A549 (cell line): Measurements from ENCODE around the gene INSYN2B. TPM values are rescaled to one million over a fixed set of nuclear protein-coding genes. Genes with fewer than 3 reads are reported as not detected.

ENCODE experiments used
- ATAC-seq, 2 experiments: fragments of 200-7000 bp in 1 of 2; fragments of >200 bp in 1 of 2; cut with Nextera tagmentation in 1 of 2; cut with Tn5 transposase in 1 of 2; 3 replicates each; pipeline versions ENCODE4 v1.8.0 to v1.9.1; 2018 to 2020; ENCODE audit warnings: mild to moderate bottlenecking in 1 of 2, moderate library complexity in 1 of 2
- CTCF ChIA-PET: fragments of 300-600 bp; sonication (Branson Sonifier 250); formaldehyde crosslinking; extraction: SDS; loops from one replicate; lab custom pipeline; 2021; ENCODE audit warnings: antibody characterized with exemption, inconsistent platforms; lab: Yijun Ruan, JAX
- POLR2A ChIA-PET: fragments of 350-600 bp; formaldehyde crosslinking; extraction: SDS; loops from one replicate; lab custom pipeline; 2021; ENCODE audit warnings: antibody characterized with exemption, inconsistent platforms; lab: Yijun Ruan, JAX
- DNase-seq, 2 experiments: peaks; one replicate each; pipeline versions ENCODE4 v3.0.0 to v3.0.0-alpha.2; 2011 to 2016; ENCODE audit warnings: low read depth in 1 of 2, low spot score in 1 of 2
- FAIRE-seq: peaks from 2 replicates; lab custom pipeline; 2011; peaks lifted over from hg19 to GRCh38; lab: Jason Lieb, UNC
- H3K27ac ChIP-seq, 2 experiments: fragments of >200 bp; sonication (Bioruptor Twin); formaldehyde crosslinking; 3 replicates each; pipeline ENCODE4 v1.5.1; 2016 to 2017
- H3K4me1 ChIP-seq: fragments of >200 bp; sonication (Bioruptor Twin); formaldehyde crosslinking; 3 replicates; pipeline ENCODE4 v1.6.1; 2016
- H3K4me2 ChIP-seq: fragments of >200 bp; sonication (Bioruptor Twin); formaldehyde crosslinking; 3 replicates; pipeline ENCODE4 v1.6.1; 2016
- H3K4me3 ChIP-seq: fragments of >200 bp; sonication (Bioruptor Twin); formaldehyde crosslinking; 3 replicates; pipeline ENCODE4 v1.5.1; 2016
- H3K9me3 ChIP-seq: fragments of >200 bp; sonication (Bioruptor Twin); formaldehyde crosslinking; 3 replicates; pipeline ENCODE4 v1.6.1; 2016
- BCL3 ChIP-seq: fragments of >200 bp; sonication (Bioruptor Twin); formaldehyde crosslinking; IDR thresholded peaks from 3 replicates; pipeline ENCODE4 v1.6.1; 2016
- BHLHE40 ChIP-seq: IDR thresholded peaks from 2 replicates; pipeline ENCODE4 v1.6.1; 2012; ENCODE audit warnings: low read depth, low read length, inconsistent platforms
- CBX2 ChIP-seq: fragments of 200-600 bp; sonication (generic); IDR thresholded peaks from 2 replicates; pipeline ENCODE4 v1.6.1; 2016; ENCODE audit warnings: low read depth, mild to moderate bottlenecking, borderline replicate concordance
- CBX8 ChIP-seq: fragments of 200-600 bp; sonication (generic); IDR thresholded peaks from 2 replicates; pipeline ENCODE4 v1.6.1; 2016
- CHD2 ChIP-seq: fragments of 150-350 bp; IDR thresholded peaks from 2 replicates; pipeline ENCODE4 v1.6.1; 2014; ENCODE audit warnings: low read length; ENCODE audit not compliant: partially characterized antibody
- EHF ChIP-seq: fragments of 250-450 bp; sonication (Bioruptor Pico); IDR thresholded peaks from 2 replicates; pipeline ENCODE4 v1.5.0; 2020; ENCODE audit warnings: mild to moderate bottlenecking
- ELK1 ChIP-seq: fragments of 150-350 bp; IDR thresholded peaks from 2 replicates; pipeline ENCODE4 v1.6.1; 2014; ENCODE audit warnings: low read depth, mild to moderate bottlenecking, low read length
- EP300 ChIP-seq, 2 experiments: fragments of >200 bp; sonication (Bioruptor Twin); formaldehyde crosslinking; IDR thresholded peaks; 2 replicates in 1 of 2; 3 replicates in 1 of 2; pipeline ENCODE4 v1.6.1; 2016 to 2017
- ESRRA ChIP-seq: fragments of 150-350 bp; IDR thresholded peaks from 2 replicates; pipeline ENCODE4 v1.6.1; 2014; ENCODE audit warnings: mild to moderate bottlenecking, low read length, borderline replicate concordance
- FOSL2 ChIP-seq, 2 experiments: fragments of 450-650 bp in 1 of 2; fragments of >200 bp in 1 of 2; sonication (Bioruptor Twin) in 1 of 2; formaldehyde crosslinking; IDR thresholded peaks; 2 replicates each; pipeline versions ENCODE4 v1.5.0 to v1.6.1; 2016 to 2020; ENCODE audit warnings: mild to moderate bottlenecking in 1 of 2, moderate library complexity in 1 of 2
- GATA3 ChIP-seq: IDR thresholded peaks from 2 replicates; pipeline ENCODE4 v1.6.1; 2012; ENCODE audit warnings: borderline replicate concordance
- HES2 ChIP-seq: fragments of >200 bp; sonication (Bioruptor Twin); formaldehyde crosslinking; IDR thresholded peaks from 2 replicates; pipeline ENCODE4 v1.6.1; 2016
- HEYL ChIP-seq: fragments of 250-450 bp; sonication (Bioruptor Pico); IDR thresholded peaks from 2 replicates; pipeline ENCODE4 v1.8.0; 2021; ENCODE audit warnings: mild to moderate bottlenecking, moderate library complexity
- HOXA7 ChIP-seq: fragments of 250-450 bp; sonication (Bioruptor Pico); IDR thresholded peaks from 2 replicates; pipeline ENCODE4 v1.5.0; 2020; ENCODE audit warnings: mild to moderate bottlenecking, moderate library complexity
- HOXB13 ChIP-seq: fragments of 250-450 bp; sonication (Bioruptor Pico); IDR thresholded peaks from 2 replicates; pipeline ENCODE4 v1.5.0; 2020; ENCODE audit warnings: low read depth, mild to moderate bottlenecking, moderate library complexity
- JUN ChIP-seq, 2 experiments: fragments of >200 bp; sonication (Bioruptor Twin); formaldehyde crosslinking; IDR thresholded peaks; 2 replicates in 1 of 2; 3 replicates in 1 of 2; pipeline ENCODE4 v1.6.1; 2016 to 2017
- KDM1A ChIP-seq: fragments of 200-600 bp; sonication (generic); IDR thresholded peaks from 2 replicates; pipeline ENCODE4 v1.6.1; 2016; ENCODE audit warnings: low read depth, mild to moderate bottlenecking
- NR3C1 ChIP-seq: fragments of >200 bp; sonication (Bioruptor Twin); formaldehyde crosslinking; IDR thresholded peaks from 3 replicates; pipeline ENCODE4 v1.6.1; 2017
- PHF8 ChIP-seq: fragments of 200-600 bp; sonication (generic); IDR thresholded peaks from 2 replicates; pipeline ENCODE4 v1.6.1; 2016; ENCODE audit warnings: low read depth, mild to moderate bottlenecking, antibody characterized with exemption, moderate library complexity, borderline replicate concordance
- POLR2A ChIP-seq: IDR thresholded peaks from 2 replicates; pipeline ENCODE4 v1.6.1; 2012; ENCODE audit warnings: mild to moderate bottlenecking, low read length
- POLR2AphosphoS2 ChIP-seq: conservative IDR thresholded peaks from 2 replicates; pipeline ENCODE4 v1.6.1; 2012; ENCODE audit warnings: low read length, improper control_type of control experiment, inconsistent platforms
- RAD21 ChIP-seq, 2 experiments: fragments of >200 bp in 1 of 2; sonication (Bioruptor Twin) in 1 of 2; formaldehyde crosslinking in 1 of 2; IDR thresholded peaks in 1 of 2; conservative IDR thresholded peaks in 1 of 2; 2 replicates in 1 of 2; 3 replicates in 1 of 2; pipeline ENCODE4 v1.6.1; 2012 to 2018; ENCODE audit warnings: inconsistent platforms in 1 of 2
- RARB ChIP-seq: fragments of 250-450 bp; sonication (Bioruptor Pico); IDR thresholded peaks from 2 replicates; pipeline ENCODE4 v1.8.0; 2021; ENCODE audit warnings: mild to moderate bottlenecking, moderate library complexity
- SREBF2 ChIP-seq: fragments of 450-650 bp; IDR thresholded peaks from 2 replicates; pipeline ENCODE4 v1.6.1; 2014; ENCODE audit warnings: mild to moderate bottlenecking, moderate library complexity
- TFCP2L1 ChIP-seq: fragments of 250-450 bp; sonication (Bioruptor Pico); IDR thresholded peaks from 2 replicates; pipeline ENCODE4 v1.5.0; 2021; ENCODE audit warnings: mild to moderate bottlenecking
- TP53 ChIP-seq: fragments of 250-450 bp; sonication (Bioruptor Pico); IDR thresholded peaks from 2 replicates; pipeline ENCODE4 v1.5.0; 2021; ENCODE audit warnings: mild to moderate bottlenecking, moderate library complexity
- ZC3H11A ChIP-seq: fragments of 450-650 bp; IDR thresholded peaks from 2 replicates; pipeline ENCODE4 v1.6.1; 2014; ENCODE audit warnings: antibody characterized with exemption, mild to moderate bottlenecking
- ZFP36 ChIP-seq: fragments of 450-650 bp; IDR thresholded peaks from 2 replicates; pipeline ENCODE4 v1.6.1; 2014; ENCODE audit warnings: borderline replicate concordance; ENCODE audit not compliant: partially characterized antibody
- WGBS: methylation state at CpG from one replicate; pipeline ENCODE4 v1.1.6; 2017; ENCODE audit errors: missing lambda C conversion rate; 5-methylcytosine and 5-hydroxymethylcytosine counted together
- polyA plus RNA-seq, 4 experiments: library from polyadenylated mRNA; depleted of rRNA in 3 of 4; stranded (reverse); fragments of >200 nt; fragmentation: RNase III in 1 of 4; extraction: RNeasy Plus Mini Kit Qiagen cat#74134 plus additional on column Dnase treatment in 1 of 4; gene quantifications; 2 replicates in 3 of 4; 3 replicates in 1 of 4; pipeline ENCODE4 v1.2.3, GENCODE V29; 2011 to 2017
- TF ChIP-seq, protein P1 (sequence below): IDR thresholded peaks from 2 replicates; pipeline ENCODE4 v1.6.1; 2012
- TF ChIP-seq, protein P2 (sequence below): fragments of 250-450 bp; sonication (Bioruptor Pico); IDR thresholded peaks from 2 replicates; pipeline ENCODE4 v1.5.0; 2020; ENCODE audit warnings: low read depth, mild to moderate bottlenecking, moderate library complexity
- TF ChIP-seq, protein P3 (sequence below): IDR thresholded peaks from 2 replicates; pipeline ENCODE4 v1.6.1; 2012; ENCODE audit warnings: low read depth, borderline replicate concordance

The INSYN2B gene
- polyA plus RNA-seq, 2 of the 4 experiments (the other 2 are of a cell fraction), result 0.26 to 0.46 TPM

DNA sequence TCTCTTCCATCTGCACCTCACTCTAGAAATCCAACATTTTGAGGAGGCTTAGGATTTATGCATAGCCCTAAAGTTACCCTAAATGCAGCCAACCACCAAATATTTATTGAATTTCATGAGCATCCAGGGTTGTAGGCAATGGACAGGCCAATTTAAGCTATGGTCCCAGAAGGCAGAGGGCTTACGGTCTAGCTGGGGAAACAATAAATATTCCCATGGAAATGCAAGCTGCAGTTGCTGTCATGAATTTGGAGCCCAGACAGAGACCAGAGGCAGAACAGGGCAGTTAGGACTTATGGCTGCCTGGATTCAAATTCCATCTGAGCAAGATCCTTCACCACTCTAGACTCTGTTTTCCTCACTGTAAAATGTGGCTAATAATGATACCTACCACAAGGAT lies 9.1 kb upstream of the INSYN2B start:
- Histone ChIP-seq H3K4me3 (no peak overlapping the region), H3K4me2 (peak overlapping the region; percentile 49), H3K4me1 (peaks cover 16% of the 10 kb centered on the region), H3K9me3 (no peaks in the 10 kb centered on the region), H3K27ac (peak overlapping the region; percentile 23 to 34; a peak in 4 of 6 replicates)
- DNase-seq (no peak), ATAC-seq (peak; percentile 25 to 45; a peak in 2 of 6 replicates), FAIRE-seq (no peak)
- no peak for TF ChIP-seq CBX8
- no peak for TF ChIP-seq HOXB13 (CRISPR knock-in tag)
- TF ChIP-seq POLR2A, result no peak
- TF ChIP-seq EHF (CRISPR knock-in tag), result no peak
- TF ChIP-seq ZFP36, result no peak
- TF ChIP-seq RAD21 (conservative IDR thresholded peaks at IDR 0.05 in 1 of 2, IDR thresholded peaks at IDR 0.05 in 1 of 2), result no peak
- TF ChIP-seq PHF8, result no peak
- TF ChIP-seq ZC3H11A, result no peak
- TF ChIP-seq RARB, result no peak
- no peak for TF ChIP-seq HEYL (CRISPR knock-in tag)
- no peak for TF ChIP-seq POLR2AphosphoS2
- TF ChIP-seq BCL3, result no peak
- TF ChIP-seq BHLHE40, result no peak
- CTCF ChIA-PET, result interaction anchor here (2.0 kb wide), 1 partner anchor 9 kb away, joined by 12 read pairs; the partner anchor contains the start of gene INSYN2B
- 70% methylated on average over 1 of the region's 1 CpG for WGBS
- POLR2A ChIA-PET, result no interaction called here

GRCh38 chr5:169988947-169989346 lies 8.7 kb upstream of the INSYN2B start:
- Histone ChIP-seq H3K4me2 (peak overlapping the region; percentile 49), H3K27ac (peak overlapping the region; percentile 23 to 34; a peak in 3 of 6 replicates), H3K9me3 (no peaks in the 10 kb centered on the region), H3K4me1 (peaks cover 16% of the 10 kb centered on the region), H3K4me3 (no peak overlapping the region)
- no peak for FAIRE-seq
- 12% methylated on average over 1 of the region's 1 CpG for WGBS
- ChIA-PET POLR2A (no interaction called here), CTCF (interaction anchor here (2.0 kb wide), 1 partner anchor 9 kb away, joined by 12 read pairs; the partner anchor contains the start of gene INSYN2B)
- TF ChIP-seq HES2 (no peak), EP300 (IDR thresholded peaks at IDR 0.05) (no peak), RARB (no peak), GATA3 (peak; percentile 34; the same call in 1 of the 2 replicates), RAD21 (conservative IDR thresholded peaks at IDR 0.05 in 1 of 2, IDR thresholded peaks at IDR 0.05 in 1 of 2) (no peak), CHD2 (no peak), CBX2 (no peak), SREBF2 (no peak), FOSL2 (IDR thresholded peaks at IDR 0.05) (no peak), FOSL2 (CRISPR knock-in tag; IDR thresholded peaks at IDR 0.05) (peak; percentile 75)
- TF ChIP-seq, protein P1, sequence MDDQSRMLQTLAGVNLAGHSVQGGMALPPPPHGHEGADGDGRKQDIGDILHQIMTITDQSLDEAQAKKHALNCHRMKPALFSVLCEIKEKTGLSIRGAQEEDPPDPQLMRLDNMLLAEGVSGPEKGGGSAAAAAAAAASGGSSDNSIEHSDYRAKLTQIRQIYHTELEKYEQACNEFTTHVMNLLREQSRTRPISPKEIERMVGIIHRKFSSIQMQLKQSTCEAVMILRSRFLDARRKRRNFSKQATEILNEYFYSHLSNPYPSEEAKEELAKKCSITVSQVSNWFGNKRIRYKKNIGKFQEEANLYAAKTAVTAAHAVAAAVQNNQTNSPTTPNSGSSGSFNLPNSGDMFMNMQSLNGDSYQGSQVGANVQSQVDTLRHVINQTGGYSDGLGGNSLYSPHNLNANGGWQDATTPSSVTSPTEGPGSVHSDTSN, result no peak
- peak; percentile 54 to 71; a peak in 4 of 6 replicates for ATAC-seq
- DNase-seq, result peak; percentile 28 to 63

DNA sequence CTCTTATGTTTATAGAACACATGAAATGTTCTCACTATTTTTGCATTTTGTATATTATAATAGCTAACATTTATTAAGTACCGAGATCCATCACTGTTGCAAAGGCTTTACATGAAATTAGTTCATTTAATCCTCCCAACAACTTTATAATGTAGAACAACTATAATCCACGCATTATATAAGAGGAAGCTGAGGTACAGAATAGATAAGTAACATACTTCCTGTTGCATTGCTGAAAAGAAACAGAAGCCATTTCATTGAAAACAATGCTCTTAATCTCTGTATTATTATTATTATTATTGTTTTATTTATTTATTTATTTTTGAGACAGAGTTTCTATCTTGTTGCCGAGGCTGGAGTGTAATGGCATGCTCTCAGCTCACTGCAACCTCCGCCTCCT lies 7.9 kb upstream of the INSYN2B start:
- ChIA-PET POLR2A (no interaction called here), CTCF (interaction anchor here (1.3 to 2.0 kb wide), 2 partner anchors 8 to 84 kb away, joined by 3 to 12 read pairs; partner anchors contain the start of gene INSYN2B)
- no peak for ATAC-seq
- H3K4me3 ChIP-seq, result no peak overlapping the region
- H3K27ac ChIP-seq, result no peak overlapping the region
- 91% methylated on average over 4 of the region's 4 CpGs for WGBS
- no peak for FAIRE-seq
- DNase-seq, result no peak
- peaks cover 16% of the 10 kb centered on the region for H3K4me1 ChIP-seq
- H3K9me3 ChIP-seq, result no peaks in the 10 kb centered on the region
- H3K4me2 ChIP-seq, result peak overlapping the region; percentile 49; the same call in 2 of the 3 replicates
- TF ChIP-seq CHD2 (no peak), TFCP2L1 (CRISPR knock-in tag) (no peak), EP300 (IDR thresholded peaks at IDR 0.05) (no peak), EHF (CRISPR knock-in tag) (no peak), NR3C1 (no peak), JUN (IDR thresholded peaks at IDR 0.05) (no peak), ELK1 (no peak), HOXA7 (CRISPR knock-in tag) (no peak), FOSL2 (IDR thresholded peaks at IDR 0.05) (no peak), FOSL2 (CRISPR knock-in tag; IDR thresholded peaks at IDR 0.05) (no peak), KDM1A (no peak), GATA3 (no peak), ESRRA (no peak), TP53 (CRISPR knock-in tag) (no peak)
- TF ChIP-seq, protein P2, sequence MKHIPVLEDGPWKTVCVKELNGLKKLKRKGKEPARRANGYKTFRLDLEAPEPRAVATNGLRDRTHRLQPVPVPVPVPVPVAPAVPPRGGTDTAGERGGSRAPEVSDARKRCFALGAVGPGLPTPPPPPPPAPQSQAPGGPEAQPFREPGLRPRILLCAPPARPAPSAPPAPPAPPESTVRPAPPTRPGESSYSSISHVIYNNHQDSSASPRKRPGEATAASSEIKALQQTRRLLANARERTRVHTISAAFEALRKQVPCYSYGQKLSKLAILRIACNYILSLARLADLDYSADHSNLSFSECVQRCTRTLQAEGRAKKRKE (CRISPR knock-in tag), result no peak
- TF ChIP-seq, protein P3, sequence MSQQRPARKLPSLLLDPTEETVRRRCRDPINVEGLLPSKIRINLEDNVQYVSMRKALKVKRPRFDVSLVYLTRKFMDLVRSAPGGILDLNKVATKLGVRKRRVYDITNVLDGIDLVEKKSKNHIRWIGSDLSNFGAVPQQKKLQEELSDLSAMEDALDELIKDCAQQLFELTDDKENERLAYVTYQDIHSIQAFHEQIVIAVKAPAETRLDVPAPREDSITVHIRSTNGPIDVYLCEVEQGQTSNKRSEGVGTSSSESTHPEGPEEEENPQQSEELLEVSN, result no peak
